HEK293T (cell line): ENCODE measurements around the gene ATP8B1.

ENCODE experiments used
- ARNT ChIP-seq: fragments of 450-650 bp; IDR thresholded peaks from 2 replicates; pipeline ENCODE4 v1.6.1; 2017; ENCODE audit warnings: mild to moderate bottlenecking
- BHLHE40 ChIP-seq: fragments of 450-650 bp; IDR thresholded peaks from 2 replicates; pipeline ENCODE4 v1.6.1; 2016; ENCODE audit warnings: mild to moderate bottlenecking, moderate library complexity, borderline replicate concordance
- FOXM1 ChIP-seq: fragments of 450-650 bp; IDR thresholded peaks from 2 replicates; pipeline ENCODE4 v1.6.1; 2017; ENCODE audit warnings: mild to moderate bottlenecking, borderline replicate concordance
- HDGF ChIP-seq: fragments of 450-650 bp; IDR thresholded peaks from 2 replicates; pipeline ENCODE4 v1.6.1; 2017; ENCODE audit warnings: antibody characterized with exemption, borderline replicate concordance
- LEF1 ChIP-seq: fragments of 450-650 bp; IDR thresholded peaks from 2 replicates; pipeline ENCODE4 v1.6.1; 2017; ENCODE audit warnings: mild to moderate bottlenecking, borderline replicate concordance
- PKNOX1 ChIP-seq: fragments of 450-650 bp; IDR thresholded peaks from 2 replicates; pipeline ENCODE4 v1.6.1; 2016
- SP1 ChIP-seq: fragments of 450-650 bp; IDR thresholded peaks from 2 replicates; pipeline ENCODE4 v1.6.1; 2017
- SUZ12 ChIP-seq: fragments of 450-650 bp; IDR thresholded peaks from 2 replicates; pipeline ENCODE4 v1.6.1; 2016; ENCODE audit warnings: mild to moderate bottlenecking
- ZNF384 ChIP-seq: fragments of 450-650 bp; IDR thresholded peaks from 2 replicates; pipeline ENCODE4 v1.6.1; 2016

- no peak for TF ChIP-seq ARNT
- TF ChIP-seq FOXM1: no peak
- no peak for TF ChIP-seq SP1
- TF ChIP-seq SUZ12: no peak
- TF ChIP-seq ZNF384: no peak
- TF ChIP-seq BHLHE40: no peak
- no peak for TF ChIP-seq LEF1
- no peak for TF ChIP-seq PKNOX1
- TF ChIP-seq HDGF: no peak
Measured at GRCh38 chr18:57767259-57768050, 35.7 kb downstream of the ATP8B1 start.
